KOPT-K1 (cell line): Measurements from ENCODE around the gene FIGNL2.
"Not testable (repeated sequence)": the region's sequence is repeated elsewhere in the genome, so short reads cannot be mapped to it uniquely, and the experiment has no call there.

Experiments
- H3K27ac ChIP-seq: fragments of 200-600 bp; sonication (generic); 2 replicates; pipeline ENCODE4 v1.5.1; 2016; ENCODE audit warnings: antibody characterized with exemption, mild to moderate bottlenecking, low read depth, low read length; ENCODE audit not compliant: poor library complexity, severe bottlenecking
- H3K36me3 ChIP-seq: fragments of 200-600 bp; sonication (generic); 2 replicates; pipeline ENCODE4 v1.5.1; 2017; ENCODE audit warnings: antibody characterized with exemption, mild to moderate bottlenecking, low read length, moderate library complexity; ENCODE audit not compliant: insufficient read depth
- H3K9me3 ChIP-seq: fragments of 200-600 bp; sonication (generic); 2 replicates; pipeline ENCODE4 v1.5.1; 2017; ENCODE audit warnings: antibody characterized with exemption, low read length, mild to moderate bottlenecking; ENCODE audit not compliant: insufficient read depth, poor library complexity, severe bottlenecking

Gene FIGNL2

GRCh38 chr12:51837286-51837685 is 11.2 kb downstream of the FIGNL2 start:
- Histone ChIP-seq H3K36me3 (no peaks in the 10 kb centered on the region), H3K27ac (no peak overlapping the region), H3K9me3 (no peaks in the 10 kb centered on the region)

- H3K9me3 ChIP-seq: no peaks in the 10 kb centered on the region
- H3K36me3 ChIP-seq: no peaks in the 10 kb centered on the region
- H3K27ac ChIP-seq: no peak overlapping the region
These were observed 11.7 kb downstream of the FIGNL2 start for GRCh38 chr12:51836827-51837173.

- Histone ChIP-seq H3K9me3 (no peaks in the 10 kb centered on the region), H3K27ac (no peak overlapping the region), H3K36me3 (no peaks in the 10 kb centered on the region)
These were observed 12.3 kb downstream of the FIGNL2 start for GRCh38 chr12:51836041-51836826.

- Histone ChIP-seq H3K27ac (no peak overlapping the region), H3K9me3 (no peaks in the 10 kb centered on the region), H3K36me3 (no peaks in the 10 kb centered on the region)
These were observed 14.1 kb downstream of the FIGNL2 start for GRCh38 chr12:51834411-51834810.

DNA sequence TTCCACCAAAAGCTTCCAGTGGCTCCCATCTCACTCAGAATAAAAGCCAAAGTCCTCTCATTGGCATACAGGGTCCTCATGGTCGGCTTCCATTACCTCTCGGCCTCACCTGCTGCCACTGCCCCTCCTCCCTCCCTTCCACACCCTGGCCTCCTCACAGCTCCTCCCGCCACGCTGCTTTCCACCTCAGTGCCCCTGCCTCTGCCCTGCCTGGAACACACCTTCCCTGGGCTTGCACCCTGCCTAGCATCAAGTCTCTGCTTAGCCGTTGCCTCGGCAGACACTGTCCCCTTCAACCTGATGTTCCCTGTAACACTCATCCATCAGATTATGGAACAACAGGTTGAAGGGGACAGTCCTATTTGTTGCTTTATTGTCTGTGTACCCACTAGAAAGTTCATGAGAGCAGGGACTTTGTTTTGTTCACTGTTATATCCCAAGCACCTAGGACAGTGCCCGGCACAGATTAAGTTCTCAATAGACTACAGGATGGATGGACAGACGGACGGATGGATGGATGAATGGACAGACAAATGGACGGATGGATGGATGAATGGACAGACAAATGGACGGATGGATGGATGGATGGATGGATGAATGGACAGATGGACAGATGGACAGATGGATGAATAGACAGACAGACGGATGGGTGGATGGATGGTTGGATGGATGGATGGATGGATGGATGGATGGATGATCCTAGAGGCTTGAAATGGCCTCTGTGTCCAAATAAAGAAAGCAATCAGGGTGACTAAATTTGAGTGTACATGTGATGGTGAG is 14.9 kb downstream of the FIGNL2 start:
- H3K27ac ChIP-seq: peak overlapping the region; percentile 23
- H3K36me3 ChIP-seq: no peaks in the 10 kb centered on the region
- H3K9me3 ChIP-seq: no peaks in the 10 kb centered on the region

- H3K36me3 ChIP-seq: no peaks in the 10 kb centered on the region
- H3K27ac ChIP-seq: no peak overlapping the region
These were observed 16.0 kb downstream of the FIGNL2 start for GRCh38 chr12:51832354-51833107.

DNA sequence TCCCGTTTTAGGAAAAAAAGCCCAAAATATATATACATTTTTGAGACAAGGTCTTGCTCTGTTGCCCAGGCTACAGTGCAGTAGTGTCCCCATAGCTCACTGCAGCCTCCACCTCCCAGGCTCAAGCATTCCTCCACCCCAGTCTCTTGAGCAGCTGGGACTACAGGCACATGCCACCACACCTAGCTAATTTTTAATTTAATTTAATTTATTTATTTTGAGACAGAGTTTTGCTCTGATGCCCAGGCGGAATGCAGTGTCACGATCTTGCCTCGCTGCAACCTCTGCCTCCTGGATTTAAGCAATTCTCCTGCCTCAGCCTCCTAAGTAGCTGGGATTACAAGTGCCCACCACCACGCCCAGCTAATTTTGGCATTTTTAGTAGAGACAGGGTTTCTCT is 16.7 kb downstream of the FIGNL2 start:
- H3K9me3 ChIP-seq, H3K27ac ChIP-seq, H3K36me3 ChIP-seq: not testable (repeated sequence)

More at GRCh38 chr12:51832354-51833107, 16.0 kb downstream of the FIGNL2 start:
- H3K9me3 ChIP-seq: no peaks in the 10 kb centered on the region

DNA sequence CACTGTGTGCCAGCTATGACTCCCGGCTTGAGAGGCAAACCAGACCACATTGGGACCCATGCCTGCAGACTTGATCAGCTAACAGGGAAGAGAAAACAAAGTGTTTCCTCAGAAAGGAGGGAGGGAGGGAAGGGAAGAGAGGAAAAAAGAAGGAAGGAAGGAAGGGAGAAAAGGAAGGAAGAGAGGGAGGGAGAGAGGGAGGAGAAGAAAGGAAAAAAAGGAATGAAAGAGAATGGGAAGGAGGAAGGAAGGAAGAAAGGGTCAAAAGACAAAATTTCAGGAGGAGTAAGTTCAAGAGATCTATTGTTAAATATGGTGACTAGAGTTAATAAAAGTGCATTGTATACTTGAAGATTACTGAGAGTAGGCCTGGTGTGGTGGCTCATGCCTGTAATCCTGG is 18.9 kb downstream of the FIGNL2 start:
- Histone ChIP-seq H3K9me3 (no peaks in the 10 kb centered on the region), H3K36me3 (no peaks in the 10 kb centered on the region), H3K27ac (no peak overlapping the region)

DNA sequence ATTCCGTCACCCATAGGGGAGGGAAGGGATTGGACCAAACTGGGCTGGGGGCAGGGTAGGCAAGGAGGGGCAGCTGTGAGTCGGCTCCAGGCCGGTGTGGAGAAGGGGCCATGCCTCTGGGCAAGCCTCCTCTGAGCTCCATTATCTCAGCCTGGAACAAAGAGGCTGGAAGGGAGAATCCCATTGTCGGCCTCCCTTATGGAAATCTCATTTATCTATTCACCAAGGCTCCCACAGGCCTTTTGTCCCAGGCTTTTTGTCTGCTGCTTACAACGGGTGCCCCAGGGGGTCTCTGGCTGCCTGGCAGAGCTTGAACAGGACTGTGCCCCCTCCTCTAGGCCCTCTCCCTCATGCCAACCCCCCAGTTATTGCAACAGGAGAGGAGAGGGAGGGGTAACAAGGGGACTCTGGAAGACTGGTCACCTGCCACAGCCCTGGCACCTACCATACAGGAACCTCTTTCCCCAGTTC is 19.5 kb downstream of the FIGNL2 start:
- no peaks in the 10 kb centered on the region for H3K9me3 ChIP-seq
- no peak overlapping the region for H3K27ac ChIP-seq
- no peaks in the 10 kb centered on the region for H3K36me3 ChIP-seq

DNA sequence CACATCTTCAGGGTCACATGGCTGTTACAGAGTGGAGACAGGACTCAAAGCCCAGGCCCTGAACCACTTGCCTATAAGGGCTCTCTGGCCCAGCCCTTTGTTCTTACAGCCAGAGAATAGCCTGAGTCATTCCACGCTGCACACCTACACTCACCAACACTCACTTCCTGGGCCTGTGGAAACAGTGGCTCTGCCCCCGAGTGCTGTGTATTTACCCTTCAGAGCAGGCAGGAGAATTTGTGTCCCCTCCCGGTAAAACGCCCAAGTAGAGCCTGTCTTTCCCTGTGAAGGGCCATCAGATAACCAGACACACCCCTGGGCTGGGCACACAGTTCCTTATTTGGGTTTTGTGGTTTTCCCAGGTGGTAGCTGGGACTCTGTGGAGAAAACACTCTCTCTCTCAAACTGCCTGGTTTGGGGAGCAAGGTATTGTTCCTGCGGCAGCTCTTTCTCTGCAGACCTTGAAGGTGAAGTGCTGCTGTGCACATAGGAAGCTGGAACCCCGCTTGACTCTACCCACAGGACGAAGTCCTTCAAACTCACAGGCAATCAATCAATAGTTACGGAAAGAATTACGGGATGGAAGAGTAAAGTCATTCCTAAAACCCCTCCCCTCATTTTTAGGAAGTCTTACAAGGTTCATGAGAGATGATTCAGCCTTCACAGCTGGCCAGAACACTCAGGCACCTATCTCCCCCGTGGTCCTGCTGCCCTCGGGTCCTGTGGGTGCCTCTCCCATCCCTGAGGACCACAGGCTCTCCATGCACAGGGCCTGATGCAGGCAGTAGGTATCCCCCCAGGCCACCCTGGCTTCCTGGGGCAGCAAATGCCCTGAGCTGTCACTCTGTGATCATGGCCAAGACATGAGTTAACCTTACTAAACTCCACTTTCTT is 20.3 kb downstream of the FIGNL2 start:
- H3K36me3 ChIP-seq: no peaks in the 10 kb centered on the region
- H3K9me3 ChIP-seq: no peaks in the 10 kb centered on the region
- H3K27ac ChIP-seq: peak overlapping the region; percentile 29

- Histone ChIP-seq H3K27ac (no peak overlapping the region), H3K36me3 (no peaks in the 10 kb centered on the region), H3K9me3 (no peaks in the 10 kb centered on the region)
These were observed 21.6 kb downstream of the FIGNL2 start for GRCh38 chr12:51826881-51827280.

GRCh38 chr12:51825216-51825615 is 23.3 kb downstream of the FIGNL2 start:
- Histone ChIP-seq H3K27ac (no peak overlapping the region), H3K9me3 (no peaks in the 10 kb centered on the region), H3K36me3 (no peaks in the 10 kb centered on the region)

GRCh38 chr12:51823875-51824565 is 24.5 kb downstream of the FIGNL2 start:
- Histone ChIP-seq H3K36me3 (no peaks in the 10 kb centered on the region), H3K27ac (no peak overlapping the region), H3K9me3 (no peaks in the 10 kb centered on the region)

DNA sequence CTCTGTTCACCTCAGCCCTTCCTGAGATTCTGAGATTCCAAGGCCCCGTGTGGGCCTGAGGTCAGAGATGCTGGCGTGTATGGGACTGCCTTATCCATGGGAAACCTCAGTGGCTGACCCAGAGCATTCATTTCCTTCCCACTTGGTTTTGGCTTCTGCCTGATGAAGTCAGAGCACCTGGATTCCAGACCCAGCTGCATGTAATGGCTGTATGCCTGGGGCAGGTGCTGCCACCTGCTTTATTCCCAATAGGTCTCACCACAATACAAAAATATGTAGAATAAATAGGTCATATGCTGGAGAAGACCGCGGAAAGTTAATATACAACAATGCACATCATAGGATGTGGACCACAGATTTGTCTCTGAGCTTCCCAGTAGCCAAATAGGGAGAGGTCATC is 25.6 kb downstream of the FIGNL2 start:
- Histone ChIP-seq H3K36me3 (no peaks in the 10 kb centered on the region), H3K27ac (no peak overlapping the region), H3K9me3 (no peaks in the 10 kb centered on the region)
